H9 (cell line): ENCODE data around the gene SRSF2. TPM values are rescaled to one million over a fixed set of nuclear protein-coding genes. Genes with fewer than 3 reads are reported as not detected.

Source experiments
- DNase-seq: peaks from one replicate; pipeline ENCODE4 v3.0.0-alpha.2; 2017
- H2AFZ ChIP-seq: one replicate; pipeline ENCODE4 v1.6.1; 2013; ENCODE audit warnings: mild to moderate bottlenecking, low read length, control low read depth, moderate library complexity
- H2AK5ac ChIP-seq: 2 replicates; pipeline ENCODE4 v1.6.1; 2013; ENCODE audit warnings: low read length, control low read depth, mixed read lengths; ENCODE audit not compliant: insufficient read length
- H2BK120ac ChIP-seq: one replicate; pipeline ENCODE4 v1.6.1; 2013; ENCODE audit warnings: low read depth, mild to moderate bottlenecking, low read length, control low read depth, inconsistent platforms; ENCODE audit not compliant: poor library complexity, severe bottlenecking
- H2BK12ac ChIP-seq: 2 replicates; pipeline ENCODE4 v1.6.1; 2013; ENCODE audit warnings: low read length, control low read depth, mixed read lengths, low read depth; ENCODE audit not compliant: insufficient read length
- H2BK15ac ChIP-seq: 2 replicates; pipeline ENCODE4 v1.6.1; 2013; ENCODE audit warnings: low read depth, low read length, control low read depth
- H2BK20ac ChIP-seq: one replicate; pipeline ENCODE4 v1.6.1; 2013; ENCODE audit warnings: low read depth, mild to moderate bottlenecking, low read length, control low read depth, inconsistent platforms; ENCODE audit not compliant: poor library complexity, severe bottlenecking
- H2BK5ac ChIP-seq: 2 replicates; pipeline ENCODE4 v1.6.1; 2013; ENCODE audit warnings: low read length, control low read depth, mixed read lengths; ENCODE audit not compliant: insufficient read length
- H3K14ac ChIP-seq: 2 replicates; pipeline ENCODE4 v1.6.1; 2013; ENCODE audit warnings: low read length, control low read depth; ENCODE audit not compliant: insufficient read depth
- H3K18ac ChIP-seq: 2 replicates; pipeline ENCODE4 v1.6.1; 2013; ENCODE audit warnings: low read depth, mild to moderate bottlenecking, mixed read lengths, low read length, control low read depth; ENCODE audit not compliant: insufficient read length
- H3K23ac ChIP-seq: 2 replicates; pipeline ENCODE4 v1.6.1; 2013; ENCODE audit warnings: low read length, control low read depth, mixed read lengths, low read depth; ENCODE audit not compliant: insufficient read length
- H3K23me2 ChIP-seq: 2 replicates; pipeline ENCODE4 v1.6.1; 2013; ENCODE audit warnings: low read depth, mild to moderate bottlenecking, mixed read lengths, low read length, control low read depth; ENCODE audit not compliant: insufficient read length, poor library complexity, severe bottlenecking
- H3K27ac ChIP-seq: 2 replicates; pipeline ENCODE4 v1.5.1; 2013; ENCODE audit warnings: low read length, control low read depth, mixed read lengths, low read depth; ENCODE audit not compliant: insufficient read length
- H3K27me3 ChIP-seq: 2 replicates; pipeline ENCODE4 v1.6.1; 2013; ENCODE audit warnings: low read length, control low read depth, inconsistent platforms; ENCODE audit not compliant: insufficient read depth
- H3K4ac ChIP-seq: 2 replicates; pipeline ENCODE4 v1.6.1; 2013; ENCODE audit warnings: low read depth, mild to moderate bottlenecking, control low read depth, inconsistent platforms, low read length, moderate library complexity
- H3K4me1 ChIP-seq: 2 replicates; pipeline ENCODE4 v1.6.1; 2013; ENCODE audit warnings: low read length, control low read depth, inconsistent platforms; ENCODE audit not compliant: insufficient read depth
- H3K4me2 ChIP-seq: 2 replicates; pipeline ENCODE4 v1.6.1; 2013; ENCODE audit warnings: low read length, control low read depth, mixed read lengths; ENCODE audit not compliant: insufficient read length, insufficient read depth
- H3K56ac ChIP-seq: 2 replicates; pipeline ENCODE4 v1.6.1; 2013; ENCODE audit warnings: low read depth, mild to moderate bottlenecking, mixed read lengths, low read length, control low read depth; ENCODE audit not compliant: insufficient read length
- H3K79me1 ChIP-seq: 2 replicates; pipeline ENCODE4 v1.6.1; 2013; ENCODE audit warnings: low read depth, mild to moderate bottlenecking, moderate library complexity, low read length, control low read depth, inconsistent platforms; ENCODE audit not compliant: insufficient read depth, poor library complexity, severe bottlenecking
- H3K79me2 ChIP-seq: 2 replicates; pipeline ENCODE4 v1.6.1; 2013; ENCODE audit warnings: low read length, control low read depth, inconsistent platforms; ENCODE audit not compliant: insufficient read depth
- H3K9ac ChIP-seq: 2 replicates; pipeline ENCODE4 v1.6.1; 2013; ENCODE audit warnings: low read length, control low read depth, mixed read lengths; ENCODE audit not compliant: insufficient read length; ENCODE audit errors: extremely low read depth
- H3K9me3 ChIP-seq: one replicate; pipeline ENCODE4 v1.6.1; 2013; ENCODE audit warnings: low read depth, low read length, inconsistent platforms; ENCODE audit not compliant: control insufficient read depth
- H3T11ph ChIP-seq: one replicate; pipeline ENCODE4 v1.6.1; 2013; ENCODE audit warnings: mild to moderate bottlenecking, low read length, control low read depth, inconsistent platforms
- H4K20me1 ChIP-seq: one replicate; pipeline ENCODE4 v1.6.1; 2013; ENCODE audit not compliant: control insufficient read depth, insufficient read length, insufficient read depth
- H4K5ac ChIP-seq: 2 replicates; pipeline ENCODE4 v1.6.1; 2013; ENCODE audit warnings: low read depth, mild to moderate bottlenecking, mixed read lengths, low read length, control low read depth; ENCODE audit not compliant: insufficient read length
- H4K8ac ChIP-seq: replicated peaks from 2 replicates; pipeline ENCODE4 v1.6.1; 2013; ENCODE audit warnings: low read length, control low read depth, mixed read lengths, low read depth; ENCODE audit not compliant: insufficient read length
- H4K91ac ChIP-seq: 2 replicates; pipeline ENCODE4 v1.6.1; 2013; ENCODE audit warnings: low read depth, mild to moderate bottlenecking, moderate library complexity, mixed read lengths, low read length, control low read depth; ENCODE audit not compliant: insufficient read length
- H3K27ac Mint-ChIP-seq, 3 experiments: 2 replicates in 2 of 3; 3 replicates in 1 of 3; pipeline ENCODE4 v1.8.0; 2020 to 2021; ENCODE audit warnings: mixed read lengths in 3 of 3, mild to moderate bottlenecking in 1 of 3, moderate library complexity in 1 of 3
- H3K27me3 Mint-ChIP-seq: 2 replicates; pipeline ENCODE4 v1.8.0; 2021; ENCODE audit warnings: low read depth, mild to moderate bottlenecking, moderate library complexity, mixed read lengths
- H3K36me3 Mint-ChIP-seq, 3 experiments: 2 replicates in 2 of 3; 3 replicates in 1 of 3; pipeline ENCODE4 v1.8.0; 2020 to 2021; ENCODE audit warnings: low read depth in 3 of 3, mixed read lengths in 3 of 3; ENCODE audit not compliant: insufficient read depth in 1 of 3
- H3K4me1 Mint-ChIP-seq, 2 experiments: 2 replicates each; pipeline ENCODE4 v1.8.0; 2020; ENCODE audit warnings: mixed read lengths in 2 of 2
- H3K4me3 Mint-ChIP-seq, 2 experiments: 2 replicates in 1 of 2; 3 replicates in 1 of 2; pipeline ENCODE4 v1.8.0; 2020 to 2021; ENCODE audit warnings: mild to moderate bottlenecking in 2 of 2, mixed read lengths in 2 of 2, moderate library complexity in 1 of 2
- H3K9me3 Mint-ChIP-seq, 2 experiments: 2 replicates in 1 of 2; 3 replicates in 1 of 2; pipeline ENCODE4 v1.8.0; 2020; ENCODE audit warnings: mild to moderate bottlenecking in 2 of 2, mixed read lengths in 2 of 2, moderate library complexity in 1 of 2
- CTCF ChIP-seq: fragments of 200-600 bp; sonication (generic); conservative IDR thresholded peaks from 3 replicates; pipeline ENCODE4 v1.8.0; 2021; ENCODE audit warnings: antibody characterized with exemption, mild to moderate bottlenecking
- WGBS: extraction: QIAGEN DNeasy Blood & Tissue Kit; methylation state at CpG from one replicate; pipeline ENCODE4 v1.1.7; 2013; ENCODE audit warnings: missing lambda C conversion rate, low lambda C conversion rate, mixed read lengths; ENCODE audit not compliant: insufficient read length; ENCODE audit errors: extremely low coverage; 5-methylcytosine and 5-hydroxymethylcytosine counted together
- total RNA-seq: library from RNA; stranded (reverse); gene quantifications from 2 replicates; pipeline ENCODE4 v1.2.1, GENCODE V29; 2021

The SRSF2 gene
- total RNA-seq, 1 experiment from 2014 or later: 578 TPM

DNA sequence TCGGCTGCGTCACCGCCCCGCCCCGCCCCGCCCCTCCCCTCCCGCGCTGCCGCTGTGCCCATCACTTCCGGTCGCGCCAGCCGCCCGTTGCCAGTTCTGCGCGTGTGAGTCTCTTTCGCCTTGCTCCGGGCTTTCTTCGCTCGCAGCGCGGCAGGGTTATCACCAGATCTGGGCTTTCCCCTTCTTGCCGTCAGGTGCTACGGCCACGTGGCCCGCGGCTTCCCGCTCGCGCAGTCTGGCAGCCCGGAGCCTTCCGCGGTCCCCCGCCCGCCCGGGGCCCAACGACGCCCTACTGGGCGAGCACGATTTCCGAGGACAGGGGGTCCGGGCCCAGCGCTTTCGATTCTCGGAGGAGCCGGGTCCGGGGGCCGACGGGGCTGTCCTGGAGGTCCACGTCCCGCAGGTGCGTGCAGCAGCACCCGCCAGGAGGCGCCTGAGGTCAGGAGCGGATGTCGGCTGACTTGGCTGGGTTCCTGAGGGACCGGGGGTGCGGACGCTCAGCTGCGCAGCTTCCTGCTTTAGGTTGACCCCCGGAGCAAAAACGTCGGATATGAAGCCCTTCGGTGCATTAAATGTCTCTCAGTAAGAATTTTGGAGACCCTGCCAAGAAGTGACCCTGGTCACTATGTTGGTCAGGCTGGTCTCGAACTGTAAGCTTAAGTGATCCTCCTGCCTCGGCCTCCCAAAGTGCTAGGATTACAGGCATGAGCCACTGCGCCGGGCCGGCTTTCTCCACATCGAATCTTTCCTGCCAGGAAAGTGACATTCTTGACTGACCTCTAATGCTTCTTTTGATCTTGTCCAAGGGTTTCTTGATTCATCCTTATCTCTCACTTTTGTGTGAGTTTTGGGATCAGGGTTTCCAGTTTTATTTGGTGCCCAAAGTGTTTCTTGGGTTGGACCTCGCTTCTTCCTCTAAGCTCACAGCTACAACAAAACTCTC, 10.1 kb downstream of the SRSF2 start, which contains the start of gene METTL23:
Gene METTL23 (plus strand): TSS at position 64 of the 943 bp plus-strand sequence. CDS start 2,872 bp downstream, outside the sequence.
- peak within 1 kb of the TSS; percentile 31 for H2BK120ac ChIP-seq
- H3K4me1 Mint-ChIP-seq: peaks cover 14 to 15% of the 10 kb centered on the region in 2 experiments
- no CpG with 5 or more reads among the region's 71 CpGs for WGBS

More for the DNA sequence above, 10.1 kb downstream of the SRSF2 start, which contains the start of gene METTL23:
- Mint-ChIP-seq H3K27ac (peak within 1 kb of the TSS; percentile 65 to 94 (median 89); a peak in 6 of 7 replicates), H3K4me3 (peak within 1 kb of the TSS; percentile 88 to 92), H3K27me3 (no peaks in the 10 kb centered on the region), H3K36me3 (peaks cover 13 to 52% (median 34%) of the 10 kb centered on the region in 3 experiments; a peak in 6 of 7 replicates), H3K9me3 (no peaks in the 10 kb centered on the region)
- Histone ChIP-seq H3K9ac (peak within 1 kb of the TSS; percentile 95), H3K4me1 (no peaks in the 10 kb centered on the region), H4K5ac (no peak within 1 kb of the TSS), H3K23ac (no peak within 1 kb of the TSS), H3K56ac (peak within 1 kb of the TSS; percentile 52), H4K91ac (peak within 1 kb of the TSS; percentile 98), H2BK20ac (no peak within 1 kb of the TSS), H3K4me2 (peak within 1 kb of the TSS; percentile 94), H3K18ac (peak within 1 kb of the TSS; percentile 98), H2BK5ac (peak within 1 kb of the TSS; percentile 27), H4K20me1 (no peaks in the 10 kb centered on the region), H2AFZ (no peak within 1 kb of the TSS), H4K8ac (no peak within 1 kb of the TSS), H3K9me3 (no peaks in the 10 kb centered on the region), H3K14ac (peak within 1 kb of the TSS; percentile 99), H3K4ac (peak within 1 kb of the TSS; percentile 32; the same call in 1 of the 2 replicates), H3K27me3 (no peaks in the 10 kb centered on the region), H2BK15ac (no peak within 1 kb of the TSS), H3K79me2 (peaks cover 9% of the 10 kb centered on the region; the same call in 1 of the 2 replicates), H3K23me2 (peaks cover 13% of the 10 kb centered on the region), H2AK5ac (no peak within 1 kb of the TSS), H3T11ph (no peak within 1 kb of the TSS), H3K79me1 (peaks cover 11% of the 10 kb centered on the region), H3K27ac (peak within 1 kb of the TSS; percentile 57), H2BK12ac (no peak within 1 kb of the TSS)
- TF ChIP-seq CTCF: peak; percentile 77
- peak; percentile 82 for DNase-seq
